Islet precursor cell (in vitro differentiated cells): ENCODE data around the gene REEP2.
"Not testable (repeated sequence)": the region's sequence is repeated elsewhere in the genome, so short reads cannot be mapped to it uniquely, and the experiment has no call there.

ENCODE experiments used
- DNase-seq: peaks from one replicate; pipeline ENCODE4 v3.0.0-alpha.2; 2018

REEP2 gene

DNA sequence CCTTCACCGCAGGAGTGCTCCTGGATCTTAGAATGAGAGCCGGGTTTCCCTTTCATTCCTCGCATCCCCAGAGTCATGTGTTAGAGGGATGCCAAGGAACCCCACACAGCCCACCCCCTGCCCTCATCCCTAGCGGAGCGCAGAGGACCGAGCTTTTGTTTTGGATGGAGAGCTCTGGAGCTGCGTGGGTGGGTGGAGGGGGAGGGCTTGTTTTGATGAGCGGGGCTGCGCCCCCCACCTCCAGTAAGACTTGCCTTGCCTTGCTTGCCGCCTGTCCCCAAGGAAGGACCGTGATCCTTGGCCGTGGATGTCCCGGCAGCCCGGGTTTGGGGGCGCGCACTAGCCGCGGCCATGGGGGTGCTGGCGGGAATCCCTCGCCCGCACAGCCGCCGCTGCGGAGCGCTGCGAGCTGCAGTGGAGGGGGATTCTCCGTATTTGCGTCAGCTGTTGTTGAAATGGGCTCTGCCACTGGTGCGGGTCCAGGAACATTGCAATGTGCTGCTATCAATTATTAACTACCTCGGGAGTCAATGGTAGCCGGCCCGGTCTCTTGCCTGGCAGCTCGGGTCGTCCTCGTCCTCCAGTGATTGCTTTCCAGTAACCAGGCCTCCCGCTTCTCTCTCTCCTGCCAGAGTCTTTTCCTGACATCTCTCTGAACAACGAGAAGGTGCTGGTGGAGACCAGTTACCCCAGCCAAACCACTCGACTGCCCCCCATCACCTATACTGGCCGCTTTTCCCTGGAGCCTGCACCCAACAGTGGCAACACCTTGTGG lies 27.5 kb downstream of the REEP2 start:
- DNase-seq, result peak; percentile 52

DNA sequence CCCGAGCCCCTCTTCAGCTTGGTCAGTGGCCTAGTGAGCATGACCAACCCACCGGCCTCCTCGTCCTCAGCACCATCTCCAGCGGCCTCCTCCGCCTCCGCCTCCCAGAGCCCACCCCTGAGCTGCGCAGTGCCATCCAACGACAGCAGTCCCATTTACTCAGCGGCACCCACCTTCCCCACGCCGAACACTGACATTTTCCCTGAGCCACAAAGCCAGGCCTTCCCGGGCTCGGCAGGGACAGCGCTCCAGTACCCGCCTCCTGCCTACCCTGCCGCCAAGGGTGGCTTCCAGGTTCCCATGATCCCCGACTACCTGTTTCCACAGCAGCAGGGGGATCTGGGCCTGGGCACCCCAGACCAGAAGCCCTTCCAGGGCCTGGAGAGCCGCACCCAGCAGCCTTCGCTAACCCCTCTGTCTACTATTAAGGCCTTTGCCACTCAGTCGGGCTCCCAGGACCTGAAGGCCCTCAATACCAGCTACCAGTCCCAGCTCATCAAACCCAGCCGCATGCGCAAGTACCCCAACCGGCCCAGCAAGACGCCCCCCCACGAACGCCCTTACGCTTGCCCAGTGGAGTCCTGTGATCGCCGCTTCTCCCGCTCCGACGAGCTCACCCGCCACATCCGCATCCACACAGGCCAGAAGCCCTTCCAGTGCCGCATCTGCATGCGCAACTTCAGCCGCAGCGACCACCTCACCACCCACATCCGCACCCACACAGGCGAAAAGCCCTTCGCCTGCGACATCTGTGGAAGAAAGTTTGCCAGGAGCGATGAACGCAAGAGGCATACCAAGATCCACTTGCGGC lies 28.2 kb downstream of the REEP2 start:
- peak; percentile 55 for DNase-seq

DNA sequence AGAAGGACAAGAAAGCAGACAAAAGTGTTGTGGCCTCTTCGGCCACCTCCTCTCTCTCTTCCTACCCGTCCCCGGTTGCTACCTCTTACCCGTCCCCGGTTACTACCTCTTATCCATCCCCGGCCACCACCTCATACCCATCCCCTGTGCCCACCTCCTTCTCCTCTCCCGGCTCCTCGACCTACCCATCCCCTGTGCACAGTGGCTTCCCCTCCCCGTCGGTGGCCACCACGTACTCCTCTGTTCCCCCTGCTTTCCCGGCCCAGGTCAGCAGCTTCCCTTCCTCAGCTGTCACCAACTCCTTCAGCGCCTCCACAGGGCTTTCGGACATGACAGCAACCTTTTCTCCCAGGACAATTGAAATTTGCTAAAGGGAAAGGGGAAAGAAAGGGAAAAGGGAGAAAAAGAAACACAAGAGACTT lies 28.9 kb downstream of the REEP2 start:
- peak; percentile 52 for DNase-seq

- peak; percentile 42 for DNase-seq
Measured at GRCh38 chr5:138468133-138468965, 29.5 kb downstream of the REEP2 start.

DNA sequence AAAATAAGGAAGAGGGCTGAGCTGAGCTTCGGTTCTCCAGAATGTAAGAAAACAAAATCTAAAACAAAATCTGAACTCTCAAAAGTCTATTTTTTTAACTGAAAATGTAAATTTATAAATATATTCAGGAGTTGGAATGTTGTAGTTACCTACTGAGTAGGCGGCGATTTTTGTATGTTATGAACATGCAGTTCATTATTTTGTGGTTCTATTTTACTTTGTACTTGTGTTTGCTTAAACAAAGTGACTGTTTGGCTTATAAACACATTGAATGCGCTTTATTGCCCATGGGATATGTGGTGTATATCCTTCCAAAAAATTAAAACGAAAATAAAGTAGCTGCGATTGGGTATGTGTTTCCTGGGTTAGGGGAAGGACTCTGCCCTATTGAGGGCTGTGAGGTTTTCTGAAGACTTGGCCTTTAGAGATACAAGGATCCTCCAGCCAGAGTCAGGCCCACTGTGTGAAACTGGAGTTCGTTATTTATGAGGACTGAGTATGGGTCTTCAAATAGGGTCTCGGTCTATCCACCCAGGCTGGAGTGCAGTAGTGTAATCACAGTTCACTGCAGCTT lies 30.2 kb downstream of the REEP2 start:
- no peak for DNase-seq

DNA sequence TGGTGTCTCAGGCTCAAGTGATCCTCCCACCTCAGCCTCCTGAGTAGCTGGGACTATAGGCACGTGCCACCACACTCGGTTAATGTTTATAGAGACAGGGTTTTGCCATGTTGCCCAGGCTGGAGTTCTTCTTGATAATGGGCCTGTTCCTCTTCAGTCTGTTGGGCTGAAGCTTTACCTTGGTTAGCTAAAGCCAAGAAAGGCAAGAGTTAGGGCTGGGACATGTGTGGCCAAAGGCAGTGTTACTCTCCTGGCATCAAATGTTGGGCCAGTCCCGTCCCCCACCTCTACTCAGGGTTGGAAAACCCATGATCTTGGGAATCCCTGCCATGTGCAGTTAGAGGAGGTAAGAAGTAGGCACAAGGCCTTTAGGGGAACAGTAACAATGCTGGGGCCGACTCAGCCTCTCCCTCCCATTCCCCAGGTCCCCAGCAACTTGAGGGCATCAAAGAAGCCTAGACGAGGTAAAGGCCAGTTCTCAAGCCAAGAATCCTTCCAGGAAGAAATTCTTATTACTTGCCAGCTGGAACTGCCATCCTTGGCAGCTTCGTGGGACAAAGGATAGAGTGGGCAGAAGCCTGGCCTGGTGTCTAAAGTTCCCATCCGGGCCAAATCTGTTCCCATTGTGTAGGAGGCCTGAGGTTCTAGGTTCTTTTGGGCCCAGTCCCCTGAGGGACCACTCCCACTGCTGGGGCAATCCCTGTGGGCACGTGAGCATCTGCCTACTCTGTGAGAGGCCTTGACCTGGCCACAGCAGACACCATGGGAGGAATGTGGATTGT lies 30.9 kb downstream of the REEP2 start:
- peak; percentile 82 for DNase-seq

DNA sequence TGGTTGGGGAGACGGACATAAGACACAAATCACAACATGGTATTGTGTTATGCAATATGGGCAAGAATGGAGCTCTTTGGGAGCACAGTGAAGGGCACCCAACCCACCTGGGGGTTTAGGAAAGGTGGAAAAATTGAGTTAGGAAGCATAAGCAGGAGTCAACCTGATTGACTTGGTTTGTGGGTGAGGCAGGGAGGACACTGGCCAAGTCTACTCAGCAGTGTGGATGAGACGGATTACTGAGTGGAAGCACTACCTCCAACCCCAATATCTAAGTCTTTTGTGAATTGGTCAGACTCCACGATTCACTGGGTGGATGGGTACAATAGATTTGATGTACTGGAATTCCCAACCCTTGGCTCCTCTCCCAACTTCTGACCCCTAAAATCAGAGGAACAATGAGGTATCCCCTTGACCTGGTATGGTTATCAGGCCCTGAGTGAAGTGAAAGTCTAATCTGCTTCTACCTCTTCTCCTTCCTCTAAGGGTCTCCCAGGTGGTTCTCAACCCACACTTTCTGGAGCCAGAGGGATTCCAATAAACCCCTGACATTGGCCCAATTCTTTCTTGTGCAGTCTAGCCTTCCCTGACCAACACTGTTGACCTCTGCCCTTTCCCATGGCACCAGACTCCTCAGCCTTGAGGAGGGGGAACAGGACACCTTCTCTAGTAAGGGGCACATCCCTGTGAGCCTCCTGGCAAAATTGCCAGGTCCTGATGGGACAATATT lies 31.6 kb downstream of the REEP2 start:
- peak; percentile 62 for DNase-seq

GRCh38 chr5:138471052-138471361 lies 32.1 kb downstream of the REEP2 start:
- no peak for DNase-seq

DNA sequence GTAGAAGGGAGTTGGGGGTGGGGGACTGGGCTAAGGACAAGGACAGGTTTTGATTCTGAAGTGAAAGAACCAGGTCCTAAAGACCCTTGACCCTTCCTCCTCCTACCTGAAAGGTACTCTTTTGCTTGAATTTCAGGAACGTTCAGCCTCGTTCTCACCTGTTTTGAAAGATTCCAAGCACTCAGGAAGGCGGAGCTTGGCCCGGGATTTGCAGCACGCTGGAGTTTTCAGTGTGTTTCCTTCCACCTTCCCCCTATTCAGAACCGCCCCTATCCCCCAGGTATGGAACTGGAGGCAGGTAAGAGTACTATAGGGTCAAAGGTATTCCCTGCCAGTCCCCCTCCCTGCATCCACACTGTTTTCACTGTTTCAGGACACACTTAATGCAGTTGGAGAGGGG lies 33.5 kb downstream of the REEP2 start:
- no peak for DNase-seq

- DNase-seq, result not testable (repeated sequence)
Measured at GRCh38 chr5:138473151-138473550, 34.3 kb downstream of the REEP2 start.

- no peak for DNase-seq
Measured at GRCh38 chr5:138476918-138477317, 38.1 kb downstream of the REEP2 start.

GRCh38 chr5:138482638-138483037 lies 43.8 kb downstream of the REEP2 start:
- no peak for DNase-seq

DNA sequence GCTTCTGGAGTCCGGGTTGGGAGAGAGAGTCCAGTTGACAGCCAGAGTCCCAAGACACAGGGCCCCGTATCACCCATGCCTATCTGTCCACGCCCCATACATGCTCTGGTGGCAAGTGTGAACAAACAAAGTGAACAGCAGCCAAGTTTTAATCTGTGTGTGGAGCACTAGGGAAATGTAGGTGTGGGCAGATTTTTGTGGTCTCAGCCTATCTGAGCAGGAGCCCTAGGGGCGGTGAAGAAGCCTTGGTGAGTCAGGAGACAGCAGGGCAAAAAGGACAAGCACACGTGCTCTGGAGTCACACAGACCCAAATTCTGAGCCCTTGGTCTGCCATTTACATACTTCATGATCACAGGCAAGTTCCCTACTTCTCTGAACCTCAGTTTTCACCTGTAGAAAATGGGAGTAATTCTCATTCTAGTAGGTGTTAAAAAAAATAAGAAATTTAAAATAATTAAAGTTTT lies 49.7 kb downstream of the REEP2 start:
- peak; percentile 80 for DNase-seq

DNA sequence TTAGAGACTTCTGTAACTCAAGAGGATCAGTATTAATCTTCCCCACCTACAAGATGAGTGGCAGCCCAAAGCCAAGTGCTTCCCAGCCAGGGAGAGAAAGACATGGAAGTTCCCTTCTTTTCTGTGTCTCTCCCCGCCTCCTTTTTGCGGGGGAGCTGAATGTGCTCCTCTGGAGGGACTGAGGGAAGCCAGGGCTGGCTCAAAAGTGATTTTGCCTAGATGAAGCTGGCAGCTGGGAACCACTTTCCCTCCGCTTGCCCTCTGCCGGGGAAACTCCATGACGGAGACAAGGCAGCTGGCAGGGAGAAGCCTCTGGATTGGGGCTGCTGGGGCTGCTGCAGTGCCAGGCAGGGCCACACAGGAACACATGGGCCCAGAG lies 50.8 kb downstream of the REEP2 start:
- no peak for DNase-seq

GRCh38 chr5:138490648-138491283 lies 51.9 kb downstream of the REEP2 start:
- no peak for DNase-seq

GRCh38 chr5:138491284-138491648 lies 52.4 kb downstream of the REEP2 start:
- no peak for DNase-seq

DNA sequence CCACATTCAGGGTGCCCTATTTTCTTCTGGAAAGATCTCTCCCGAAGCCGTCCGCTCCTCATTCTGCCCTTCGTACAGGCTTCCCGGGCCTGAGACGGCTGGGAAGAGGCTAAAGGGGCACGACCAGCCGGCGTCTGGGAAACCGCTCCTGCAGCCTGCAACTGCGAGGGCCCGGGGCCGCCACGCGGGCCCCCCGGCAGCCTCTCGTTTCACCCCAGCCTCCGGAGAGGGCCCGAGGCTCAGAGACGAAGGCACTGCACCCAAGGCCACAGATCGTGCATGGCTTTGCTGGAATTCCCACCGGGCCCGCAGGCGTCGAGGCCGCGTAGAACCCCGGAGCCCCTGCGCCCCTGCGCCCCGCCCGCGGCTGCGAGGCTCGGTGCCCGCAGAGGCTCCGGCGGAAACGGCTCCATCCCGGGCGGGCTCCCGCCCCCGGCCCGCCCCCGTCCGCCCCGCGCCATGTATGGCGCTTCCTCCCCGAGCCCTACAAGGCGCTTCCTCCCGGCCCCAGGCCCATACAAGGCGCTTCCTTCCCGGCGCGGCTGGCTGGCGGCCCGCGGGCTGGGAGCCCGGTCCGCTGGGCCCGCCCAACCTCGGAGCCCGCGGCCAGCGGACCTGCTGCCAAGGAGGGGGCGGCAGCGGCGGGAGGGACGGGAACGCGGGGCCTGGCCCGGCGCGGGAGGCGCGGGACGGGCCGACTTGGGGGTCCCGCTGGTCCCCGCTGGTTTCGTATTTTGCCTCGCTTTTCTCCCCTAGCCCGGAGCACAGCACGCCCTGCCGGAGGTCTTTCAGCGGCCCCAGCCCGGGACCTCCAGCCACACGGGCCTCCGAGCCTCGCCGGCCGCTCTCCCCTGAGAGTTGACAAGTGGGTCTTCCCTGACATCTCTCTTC lies 53.1 kb downstream of the REEP2 start:
- DNase-seq, result peak; percentile 92

DNA sequence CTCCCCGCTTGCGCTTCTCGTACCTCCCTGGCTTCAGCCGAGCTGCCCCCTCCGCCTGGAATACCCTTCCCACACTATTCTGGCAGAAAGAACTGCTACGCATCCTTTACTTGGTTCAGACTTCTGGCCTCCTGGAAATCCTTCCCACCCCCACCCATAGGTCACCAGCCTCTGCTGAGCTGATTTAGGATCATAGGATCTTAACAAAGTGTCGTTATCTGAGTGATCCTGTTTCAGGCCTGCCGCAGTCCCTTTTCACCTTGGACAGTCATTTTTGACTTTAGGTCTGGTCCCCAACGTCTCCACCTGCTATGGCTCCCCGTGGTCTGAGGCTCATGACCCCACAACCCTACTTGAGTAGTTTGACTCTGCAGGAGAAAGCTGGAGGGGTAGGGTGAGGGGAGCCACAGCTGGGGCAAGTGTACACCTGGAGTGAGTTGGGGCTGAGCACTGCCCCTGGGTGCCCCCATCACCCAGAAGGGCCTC lies 53.7 kb downstream of the REEP2 start:
- no peak for DNase-seq

DNA sequence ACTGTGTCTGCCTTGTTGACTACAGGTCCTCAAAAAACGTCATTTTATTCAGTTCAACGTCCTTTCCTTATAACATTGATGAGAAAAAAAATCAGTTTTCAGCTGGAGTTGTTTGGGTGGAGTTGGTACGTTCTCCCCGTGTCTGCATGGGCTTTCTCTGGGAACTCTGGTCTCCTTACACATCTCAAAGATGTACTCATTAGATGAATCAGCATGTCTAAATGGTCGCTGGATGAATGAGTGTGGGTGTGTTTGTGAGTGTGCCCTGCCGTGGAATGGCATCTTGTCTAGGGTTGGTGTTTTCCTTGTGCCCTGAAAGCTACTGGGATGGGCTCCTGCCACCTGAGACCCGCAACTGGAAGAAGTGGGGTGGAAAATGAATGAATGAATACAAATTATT lies 56.5 kb downstream of the REEP2 start:
- no peak for DNase-seq
